ENCODE results near the gene GPATCH2L. TPM values are rescaled to one million over a fixed set of nuclear protein-coding genes. Genes with fewer than 3 reads are reported as not detected.

The GPATCH2L gene
- total RNA-seq: 44.8 and 104 TPM in 2 replicates

GRCh38 chr14:76151398-76152332, at the start of gene GPATCH2L:
Gene GPATCH2L (plus strand): TSS chr14:76151922. CDS start chr14:76154364, 2,442 bp downstream.

Other genes starting within 250 kb of the GPATCH2L start
- 0.91 and 1.3 TPM in 2 replicates for gene TGFB3, start 169.9 kb upstream of the GPATCH2L start, total RNA-seq
- 18.2 and 35.7 TPM in 2 replicates for gene IFT43, start 166.2 kb upstream of the GPATCH2L start, total RNA-seq
- gene ESRRB, start 224.2 kb downstream of the GPATCH2L start, total RNA-seq: not detected in 2 replicates